ENCODE data around the gene STMN1. TPM values are rescaled to one million over a fixed set of nuclear protein-coding genes. Genes with fewer than 3 reads are reported as not detected.

STMN1 gene
- polyA plus RNA-seq, 1 donor (not counting 4 experiments of a cell fraction or from before 2014, with no cell fraction given) = 82.8 TPM

DNA sequence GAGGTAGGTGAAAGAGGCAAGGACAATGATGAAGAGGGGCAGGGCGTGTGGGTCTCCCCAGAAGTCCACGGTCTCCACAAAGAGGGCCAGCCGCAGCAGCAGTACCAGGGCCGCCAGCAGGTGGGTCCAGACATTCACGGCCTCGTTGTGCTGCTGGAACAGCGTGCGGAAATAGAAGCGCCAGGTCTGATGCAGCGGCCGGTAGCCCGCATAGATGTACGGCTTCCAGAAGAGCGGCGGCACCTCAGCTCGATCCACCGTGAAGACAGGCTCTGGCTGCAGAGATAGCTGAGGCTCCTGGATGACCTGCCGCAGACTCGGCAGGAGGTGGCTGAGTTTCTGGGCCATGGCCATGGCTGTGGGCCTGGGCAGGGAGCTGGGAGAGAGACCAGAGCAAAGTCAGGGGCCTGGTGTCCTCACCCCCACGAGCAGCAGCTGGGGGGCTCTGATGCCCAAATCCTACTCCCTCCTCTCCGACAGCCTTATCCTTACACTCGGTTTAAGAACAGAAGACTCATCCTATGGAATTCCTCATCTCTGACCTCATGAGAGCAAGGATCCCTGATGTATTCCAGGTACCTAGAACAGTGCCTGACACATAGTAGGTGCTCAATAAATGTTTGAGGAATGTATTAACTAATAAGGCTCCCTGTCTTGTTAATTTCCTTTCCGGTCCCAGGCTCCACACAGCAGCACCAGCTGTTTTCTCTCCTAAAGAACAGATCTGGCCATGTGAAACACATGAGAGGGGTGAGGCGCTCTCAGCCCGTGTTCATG, 42.5 kb downstream of the STMN1 start:
- Histone ChIP-seq H3K4me1 (ENCODE audit: control insufficient read depth, extremely low read depth, insufficient read depth, low read length) (peaks cover 7% of the 10 kb centered on the region), H3K79me2 (ENCODE audit: control insufficient read depth, insufficient read depth, low read length) (peaks cover 5% of the 10 kb centered on the region), H3K4me2 (ENCODE audit: control insufficient read depth, extremely low read depth, insufficient read depth, low read depth, low read length) (no peak overlapping the region), H3K9me1 (ENCODE audit: control insufficient read depth, extremely low read depth, insufficient read depth, low read length) (no peaks in the 10 kb centered on the region), H3K27ac (ENCODE audit: control insufficient read depth, insufficient read depth, low read length) (no peak overlapping the region), H3K4me3 (ENCODE audit: control insufficient read depth in 2 of 3, extremely low read depth in 1 of 3, insufficient read depth in 2 of 3, low read depth in 1 of 3, low read length in 3 of 3) (no peak overlapping the region), H3K36me3 (ENCODE audit: control insufficient read depth in 2 of 2, extremely low read depth in 1 of 2, insufficient read depth in 2 of 2, low read length in 2 of 2) (peaks cover 12 to 22% of the 10 kb centered on the region in 2 experiments), H3K9ac (ENCODE audit: control insufficient read depth, extremely low read depth, insufficient read depth, low read length) (no peak overlapping the region), H4K20me1 (ENCODE audit: control insufficient read depth, extremely low read depth, insufficient read depth, low read length) (no peaks in the 10 kb centered on the region), H3K27me3 (ENCODE audit: control insufficient read depth, extremely low read depth, insufficient read depth, low read length) (no peaks in the 10 kb centered on the region), H2AFZ (ENCODE audit: control insufficient read depth, low read length) (no peak overlapping the region), H3K9me3 (ENCODE audit: control insufficient read depth, low read depth, low read length) (no peaks in the 10 kb centered on the region)
- TF ChIP-seq CTCF (optimal IDR thresholded peaks at IDR 0.05 in 1 of 3, IDR thresholded peaks at IDR 0.05 in 1 of 3, conservative IDR thresholded peaks at IDR 0.05 in 1 of 3; ENCODE audit: extremely low read depth in 1 of 3, insufficient read depth in 2 of 3, low read length in 3 of 3) = peak in 2 of 3 experiments; percentile 17 to 36
- no peak for TF ChIP-seq EZH2 (IDR thresholded peaks at IDR 0.05; ENCODE audit: low read length)
- DNase-seq (ENCODE audit: low read depth, low spot score) (no peak), FAIRE-seq (no peak)
- dilution Hi-C loops (cut with MboI; ENCODE audit: extremely low pct_ligation_motif_present, low sequenced_read_pairs) = no loop called here

GRCh38 chr1:25862785-25863485, 43.3 kb downstream of the STMN1 start:
- H3K27ac ChIP-seq (ENCODE audit: control insufficient read depth, insufficient read depth, low read length) = no peak overlapping the region
- no peaks in the 10 kb centered on the region for H4K20me1 ChIP-seq (ENCODE audit: control insufficient read depth, extremely low read depth, insufficient read depth, low read length)
- H3K9me1 ChIP-seq (ENCODE audit: control insufficient read depth, extremely low read depth, insufficient read depth, low read length) = no peaks in the 10 kb centered on the region
- TF ChIP-seq CTCF (optimal IDR thresholded peaks at IDR 0.05 in 1 of 3, IDR thresholded peaks at IDR 0.05 in 1 of 3, conservative IDR thresholded peaks at IDR 0.05 in 1 of 3; ENCODE audit: extremely low read depth in 1 of 3, insufficient read depth in 2 of 3, low read length in 3 of 3) (no peak), EZH2 (IDR thresholded peaks at IDR 0.05; ENCODE audit: low read length) (no peak)
- no peak for FAIRE-seq
- no peak overlapping the region for H3K9ac ChIP-seq (ENCODE audit: control insufficient read depth, extremely low read depth, insufficient read depth, low read length)
- no peak overlapping the region for H2AFZ ChIP-seq (ENCODE audit: control insufficient read depth, low read length)
- H3K4me2 ChIP-seq (ENCODE audit: control insufficient read depth, extremely low read depth, insufficient read depth, low read depth, low read length) = no peak overlapping the region
- no peaks in the 10 kb centered on the region for H3K27me3 ChIP-seq (ENCODE audit: control insufficient read depth, extremely low read depth, insufficient read depth, low read length)
- H3K79me2 ChIP-seq (ENCODE audit: control insufficient read depth, insufficient read depth, low read length) = peaks cover 11% of the 10 kb centered on the region
- no peak for DNase-seq (ENCODE audit: low read depth, low spot score)
- H3K4me3 ChIP-seq (ENCODE audit: control insufficient read depth in 2 of 3, extremely low read depth in 1 of 3, insufficient read depth in 2 of 3, low read depth in 1 of 3, low read length in 3 of 3) = no peak overlapping the region
- peaks cover 12 to 22% of the 10 kb centered on the region in 2 experiments for H3K36me3 ChIP-seq (ENCODE audit: control insufficient read depth in 2 of 2, extremely low read depth in 1 of 2, insufficient read depth in 2 of 2, low read length in 2 of 2)
- dilution Hi-C loops (cut with MboI; ENCODE audit: extremely low pct_ligation_motif_present, low sequenced_read_pairs) = no loop called here
- peaks cover 13% of the 10 kb centered on the region for H3K4me1 ChIP-seq (ENCODE audit: control insufficient read depth, extremely low read depth, insufficient read depth, low read length)
- no peaks in the 10 kb centered on the region for H3K9me3 ChIP-seq (ENCODE audit: control insufficient read depth, low read depth, low read length)
